Measurements from ENCODE around the gene ANXA2.
"Not testable (repeated sequence)": the region's sequence is repeated elsewhere in the genome, so short reads cannot be mapped to it uniquely, and the experiment has no call there.

ANXA2 gene

DNA sequence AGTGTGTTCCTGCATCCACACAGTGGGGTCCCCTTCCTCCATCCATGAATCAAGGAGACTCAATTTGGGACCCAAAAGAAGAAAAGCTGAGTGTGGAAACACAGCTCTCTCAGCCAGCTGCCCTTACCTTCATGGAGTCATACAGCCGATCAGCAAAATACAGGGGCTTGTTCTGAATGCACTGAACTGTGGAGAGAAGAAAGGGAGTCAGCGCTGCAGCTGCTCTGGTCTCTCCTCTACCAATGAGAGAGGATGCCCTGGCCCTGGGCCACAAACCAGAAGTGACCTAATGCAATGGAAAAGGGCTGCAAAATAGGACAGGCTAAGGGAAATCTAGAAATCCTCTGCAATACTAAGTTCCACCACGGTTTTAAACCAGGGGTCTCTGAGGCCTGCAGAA lies 46.7 kb downstream of the ANXA2 start:
- no peak overlapping the region for H3K27ac Mint-ChIP-seq
- peaks cover 27% of the 10 kb centered on the region for H3K36me3 Mint-ChIP-seq

DNA sequence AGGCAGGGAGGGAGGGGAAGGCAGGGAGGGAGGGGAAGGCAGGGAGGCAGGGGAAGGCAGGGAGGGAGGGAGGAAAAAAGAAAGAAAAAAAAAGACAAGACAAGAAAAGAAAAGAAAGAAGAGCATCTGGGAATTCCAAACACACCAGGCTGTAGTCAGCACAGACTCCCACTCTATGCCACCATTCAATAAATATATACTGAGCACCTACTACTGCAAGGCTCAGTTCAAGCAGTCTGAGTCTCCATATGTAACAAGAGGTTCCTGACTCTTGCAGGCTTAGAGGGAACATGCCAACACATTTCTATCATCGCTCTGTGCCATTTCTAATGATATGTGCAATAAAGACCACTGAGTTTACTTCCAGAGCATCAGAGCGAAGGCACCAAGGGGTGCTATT lies 47.7 kb downstream of the ANXA2 start:
- no peaks in the 10 kb centered on the region for H3K27me3 Mint-ChIP-seq
- H3K27ac Mint-ChIP-seq = no peak overlapping the region
- H3K4me1 Mint-ChIP-seq = no peaks in the 10 kb centered on the region
- no peaks in the 10 kb centered on the region for H3K9me3 Mint-ChIP-seq
- peaks cover 26% of the 10 kb centered on the region for H3K36me3 Mint-ChIP-seq
- H3K4me3 Mint-ChIP-seq = no peak overlapping the region

More for the DNA sequence above, 46.7 kb downstream of the ANXA2 start:
- no peaks in the 10 kb centered on the region for H3K9me3 Mint-ChIP-seq
- no peaks in the 10 kb centered on the region for H3K4me1 Mint-ChIP-seq
- H3K4me3 Mint-ChIP-seq = no peak overlapping the region
- H3K27me3 Mint-ChIP-seq = no peaks in the 10 kb centered on the region

GRCh38 chr15:60349589-60349988 lies 48.2 kb downstream of the ANXA2 start:
- H3K27me3 Mint-ChIP-seq = no peaks in the 10 kb centered on the region
- H3K4me1 Mint-ChIP-seq = no peaks in the 10 kb centered on the region
- H3K27ac Mint-ChIP-seq = no peak overlapping the region
- H3K36me3 Mint-ChIP-seq = peaks cover 23% of the 10 kb centered on the region
- H3K4me3 Mint-ChIP-seq = no peak overlapping the region
- no peaks in the 10 kb centered on the region for H3K9me3 Mint-ChIP-seq

DNA sequence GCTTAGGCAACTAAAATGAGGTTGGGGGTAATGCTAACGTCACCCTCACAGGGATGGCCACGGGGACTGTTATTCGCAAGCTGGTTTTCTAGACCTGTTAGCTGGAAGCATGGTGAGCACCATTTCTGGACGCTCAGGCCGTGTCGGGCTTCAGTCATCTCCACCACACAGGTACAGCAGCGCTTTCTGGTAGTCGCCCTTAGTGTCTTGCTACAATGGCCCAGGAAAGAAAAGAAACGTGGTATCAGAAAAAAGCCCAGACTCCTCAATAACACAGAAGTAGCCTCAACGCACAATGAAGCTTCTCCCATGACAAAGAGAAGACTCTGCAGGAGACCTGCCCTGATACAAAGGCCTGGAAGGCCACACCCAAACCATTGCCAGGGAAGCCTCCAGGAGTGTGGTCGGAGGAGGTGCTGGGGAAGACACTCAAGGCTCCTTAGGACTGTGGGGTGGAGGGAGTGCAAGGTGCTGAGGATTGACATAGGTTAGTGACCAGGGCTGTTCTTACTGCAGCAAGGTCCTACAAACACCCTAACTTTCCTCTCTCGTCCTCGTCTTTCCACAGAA lies 50.2 kb downstream of the ANXA2 start:
- no peaks in the 10 kb centered on the region for H3K4me1 Mint-ChIP-seq

GRCh38 chr15:60346653-60347052 lies 51.1 kb downstream of the ANXA2 start:
- H3K9me3 Mint-ChIP-seq = no peaks in the 10 kb centered on the region
- no peaks in the 10 kb centered on the region for H3K4me1 Mint-ChIP-seq
- no peak overlapping the region for H3K27ac Mint-ChIP-seq
- H3K27me3 Mint-ChIP-seq = no peaks in the 10 kb centered on the region
- peaks cover 12% of the 10 kb centered on the region for H3K36me3 Mint-ChIP-seq
- H3K4me3 Mint-ChIP-seq = no peak overlapping the region

More for the DNA sequence above, 50.2 kb downstream of the ANXA2 start:
- H3K27ac Mint-ChIP-seq = no peak overlapping the region
- no peaks in the 10 kb centered on the region for H3K27me3 Mint-ChIP-seq
- H3K4me3 Mint-ChIP-seq = no peak overlapping the region
- peaks cover 14% of the 10 kb centered on the region for H3K36me3 Mint-ChIP-seq
- no peaks in the 10 kb centered on the region for H3K9me3 Mint-ChIP-seq

- Mint-ChIP-seq H3K4me1 (no peaks in the 10 kb centered on the region), H3K36me3 (peaks cover 12% of the 10 kb centered on the region)
Measured at GRCh38 chr15:60346077-60346476, 51.7 kb downstream of the ANXA2 start.

DNA sequence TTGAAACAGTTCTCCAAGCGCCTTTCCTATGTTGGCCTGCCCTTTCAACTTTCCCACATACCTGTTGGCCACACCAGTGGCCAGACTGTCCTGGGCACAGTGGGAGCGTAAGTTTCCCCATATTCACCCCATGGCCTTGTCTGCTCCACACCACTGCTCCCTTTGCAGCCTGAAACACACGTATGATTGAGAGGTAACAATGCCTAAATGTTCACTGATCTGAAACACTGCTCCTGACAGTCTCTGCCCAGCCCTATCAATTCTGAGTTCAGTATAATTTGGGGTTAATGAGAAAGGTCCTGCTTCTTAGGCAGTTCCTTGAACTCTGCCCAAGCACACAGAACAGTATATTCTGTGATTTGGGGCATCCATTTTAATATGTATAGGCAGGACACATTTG lies 52.2 kb downstream of the ANXA2 start:
- no peaks in the 10 kb centered on the region for H3K9me3 Mint-ChIP-seq
- H3K27me3 Mint-ChIP-seq = peaks cover 1% of the 10 kb centered on the region
- no peaks in the 10 kb centered on the region for H3K4me1 Mint-ChIP-seq
- H3K27ac Mint-ChIP-seq = no peak overlapping the region
- peaks cover 12% of the 10 kb centered on the region for H3K36me3 Mint-ChIP-seq
- no peak overlapping the region for H3K4me3 Mint-ChIP-seq

More at GRCh38 chr15:60346077-60346476, 51.7 kb downstream of the ANXA2 start:
- peaks cover 1% of the 10 kb centered on the region for H3K27me3 Mint-ChIP-seq
- H3K9me3 Mint-ChIP-seq = no peaks in the 10 kb centered on the region
- no peak overlapping the region for H3K4me3 Mint-ChIP-seq
- H3K27ac Mint-ChIP-seq = no peak overlapping the region

- Mint-ChIP-seq H3K27ac (no peak overlapping the region), H3K27me3 (peaks cover 1% of the 10 kb centered on the region), H3K9me3 (no peaks in the 10 kb centered on the region), H3K4me3 (no peak overlapping the region), H3K36me3 (peaks cover 8% of the 10 kb centered on the region), H3K4me1 (no peaks in the 10 kb centered on the region)
Measured at GRCh38 chr15:60344987-60345386, 52.8 kb downstream of the ANXA2 start.

DNA sequence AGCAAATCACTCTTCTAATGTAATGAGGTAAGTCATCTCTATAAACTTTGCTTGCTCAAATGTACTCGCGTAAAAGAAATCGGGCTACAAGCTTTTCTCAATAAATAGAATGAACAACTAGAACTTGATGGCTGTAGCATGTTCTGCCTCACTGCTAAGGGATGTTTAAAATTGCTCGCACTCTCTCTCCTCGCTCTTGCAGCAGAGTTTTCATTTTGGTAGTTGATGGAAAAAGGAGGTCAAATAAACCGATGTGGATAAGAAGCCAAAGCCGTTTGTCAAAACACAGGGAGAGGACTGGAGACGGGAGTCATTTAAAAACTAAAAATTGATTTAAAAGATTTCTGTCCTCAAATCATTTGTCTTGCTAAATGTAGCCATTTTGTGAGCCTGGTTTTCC lies 53.3 kb downstream of the ANXA2 start:
- Mint-ChIP-seq H3K4me3 (no peak overlapping the region), H3K4me1 (no peaks in the 10 kb centered on the region), H3K27me3 (peaks cover 1% of the 10 kb centered on the region), H3K27ac (no peak overlapping the region), H3K9me3 (no peaks in the 10 kb centered on the region), H3K36me3 (peaks cover 8% of the 10 kb centered on the region)

DNA sequence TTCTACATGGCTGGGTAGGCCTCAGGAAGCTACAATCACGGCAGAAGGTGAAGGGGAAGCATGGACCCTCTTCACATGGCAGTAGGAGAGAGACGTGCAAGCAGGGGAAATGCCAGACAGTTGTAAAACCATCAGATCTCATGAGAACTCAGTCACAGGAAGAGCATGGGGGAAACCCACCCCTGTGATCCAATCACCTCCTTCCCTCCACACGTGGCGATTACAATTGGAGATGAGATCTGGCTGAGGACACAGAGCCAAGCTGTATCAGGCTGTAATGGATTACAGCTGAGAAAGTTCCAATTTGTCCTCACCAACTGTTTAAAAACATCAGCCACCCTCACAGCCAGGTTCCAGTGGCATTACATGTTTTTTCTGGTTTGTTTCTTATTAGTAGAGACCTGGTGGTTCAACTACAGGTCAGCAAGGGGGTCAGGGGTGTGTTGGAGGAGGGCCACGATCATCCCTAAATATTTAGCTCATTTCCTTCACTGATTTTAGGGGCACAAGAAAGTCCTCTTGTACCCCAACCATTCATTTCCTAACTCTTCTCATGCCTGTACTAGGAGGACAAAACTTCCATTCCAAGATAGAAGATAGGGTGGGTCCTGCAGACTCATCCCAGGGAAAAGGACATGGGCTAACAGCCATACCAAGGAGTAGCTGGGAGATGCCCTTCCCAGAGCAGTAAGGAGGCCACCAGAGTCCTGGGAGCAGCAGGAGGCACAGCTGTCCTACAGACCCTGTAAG lies 54.4 kb downstream of the ANXA2 start:
- H3K4me1 Mint-ChIP-seq = no peaks in the 10 kb centered on the region
- no peak overlapping the region for H3K4me3 Mint-ChIP-seq
- peaks cover 1% of the 10 kb centered on the region for H3K27me3 Mint-ChIP-seq
- no peaks in the 10 kb centered on the region for H3K9me3 Mint-ChIP-seq
- H3K36me3 Mint-ChIP-seq = peaks cover 8% of the 10 kb centered on the region
- no peak overlapping the region for H3K27ac Mint-ChIP-seq

DNA sequence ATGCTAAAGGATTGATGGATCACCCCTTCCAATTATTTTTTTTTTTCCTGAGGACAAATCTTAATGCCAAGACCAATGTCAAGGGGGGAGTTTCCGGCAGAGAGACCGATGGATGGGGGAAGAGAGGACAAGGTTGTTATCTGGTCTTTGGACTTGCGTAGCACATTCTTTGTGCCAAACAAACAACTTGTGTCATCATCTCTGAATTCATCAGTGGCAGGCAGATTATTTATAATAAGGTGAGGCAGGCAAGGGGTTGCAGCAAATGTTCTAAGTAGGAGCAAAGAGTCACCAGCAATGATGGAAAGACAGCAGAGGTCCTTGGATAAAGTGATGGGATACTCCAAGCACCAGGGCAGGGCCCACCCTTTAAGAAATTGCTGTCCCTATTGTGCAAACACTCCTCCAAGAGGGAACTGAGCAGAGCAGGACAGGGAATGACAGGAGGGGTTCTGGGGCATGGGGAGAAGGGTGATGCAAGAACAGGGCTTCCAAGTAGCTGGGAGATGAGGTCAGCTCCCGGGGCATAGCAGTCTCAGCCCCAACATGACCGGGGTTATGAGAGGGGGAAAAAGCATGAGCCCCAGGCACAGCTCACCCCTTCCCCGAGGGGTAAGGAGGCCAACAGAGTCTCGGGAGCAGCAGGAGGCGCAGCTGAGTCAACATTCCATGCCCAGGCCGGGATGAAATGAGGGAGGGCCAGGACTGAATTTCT lies 57.4 kb downstream of the ANXA2 start:
- Mint-ChIP-seq H3K9me3 (no peaks in the 10 kb centered on the region), H3K4me3 (no peak overlapping the region), H3K4me1 (no peaks in the 10 kb centered on the region), H3K36me3 (no peaks in the 10 kb centered on the region), H3K27me3 (peaks cover 1% of the 10 kb centered on the region), H3K27ac (no peak overlapping the region)

DNA sequence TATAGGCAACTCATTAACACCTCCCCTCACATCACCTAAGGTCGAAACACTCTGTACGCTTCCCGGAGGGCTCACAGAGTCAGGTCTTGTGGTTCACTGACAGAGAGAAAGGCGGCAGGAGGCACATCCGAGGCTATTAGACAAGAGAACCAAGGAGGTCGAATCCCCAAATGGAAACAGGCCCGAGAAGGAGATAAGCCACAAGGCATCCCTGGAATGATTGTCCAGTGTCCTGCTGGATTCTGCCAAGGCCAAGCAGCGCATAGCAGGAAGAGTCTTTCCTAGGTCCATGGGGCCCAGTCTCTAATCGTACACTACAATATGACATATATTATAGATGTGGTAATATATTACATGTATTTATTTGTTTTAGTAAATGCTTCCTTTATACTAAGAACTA lies 58.5 kb downstream of the ANXA2 start:
- Mint-ChIP-seq H3K27me3 (peaks cover 1% of the 10 kb centered on the region), H3K4me3 (no peak overlapping the region), H3K36me3 (no peaks in the 10 kb centered on the region), H3K9me3 (no peaks in the 10 kb centered on the region), H3K4me1 (no peaks in the 10 kb centered on the region), H3K27ac (no peak overlapping the region)

DNA sequence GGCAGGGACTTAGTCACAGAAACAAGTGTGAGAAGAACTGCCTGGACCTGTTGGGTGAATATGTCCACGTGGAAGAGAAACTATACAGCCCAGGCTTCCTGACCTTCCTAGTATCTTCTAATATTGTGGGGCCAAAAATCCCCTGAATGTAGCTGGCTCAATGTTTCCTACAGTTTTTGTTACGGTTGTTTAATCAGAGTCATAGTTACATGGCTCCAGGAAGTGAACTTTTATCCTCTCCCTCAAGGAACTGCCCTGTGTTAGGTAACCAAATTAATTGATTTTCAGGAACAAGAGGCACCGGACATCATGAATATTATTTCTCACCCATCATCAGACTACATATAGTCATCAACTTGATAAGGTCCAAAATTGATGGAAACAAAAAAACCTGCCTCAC lies 59.0 kb downstream of the ANXA2 start:
- Mint-ChIP-seq H3K9me3 (no peaks in the 10 kb centered on the region), H3K27ac (no peak overlapping the region), H3K4me1 (no peaks in the 10 kb centered on the region), H3K36me3 (no peaks in the 10 kb centered on the region), H3K27me3 (peaks cover 3% of the 10 kb centered on the region), H3K4me3 (no peak overlapping the region)

- H3K9me3 Mint-ChIP-seq = no peaks in the 10 kb centered on the region
- H3K27ac Mint-ChIP-seq = no peak overlapping the region
- no peaks in the 10 kb centered on the region for H3K4me1 Mint-ChIP-seq
- H3K27me3 Mint-ChIP-seq = peaks cover 3% of the 10 kb centered on the region
- H3K36me3 Mint-ChIP-seq = no peaks in the 10 kb centered on the region
- no peak overlapping the region for H3K4me3 Mint-ChIP-seq
Measured at GRCh38 chr15:60337076-60337475, 60.7 kb downstream of the ANXA2 start.

GRCh38 chr15:60335296-60335695 lies 62.5 kb downstream of the ANXA2 start:
- not testable (repeated sequence) for H3K27ac Mint-ChIP-seq, H3K36me3 Mint-ChIP-seq, H3K4me3 Mint-ChIP-seq, H3K27me3 Mint-ChIP-seq, H3K9me3 Mint-ChIP-seq, H3K4me1 Mint-ChIP-seq

GRCh38 chr15:60328852-60329443 lies 68.8 kb downstream of the ANXA2 start:
- Mint-ChIP-seq H3K4me3 (no peak overlapping the region), H3K27ac (no peak overlapping the region), H3K27me3 (peaks cover 20% of the 10 kb centered on the region), H3K4me1 (no peaks in the 10 kb centered on the region), H3K9me3 (no peaks in the 10 kb centered on the region), H3K36me3 (no peaks in the 10 kb centered on the region)

All from activated naive CD4-positive, alpha-beta T cell treated with anti-CD3 and anti-CD28 coated beads, Interleukin-2, amount 50 U/mL, for 24 hours (primary cell).